ENCODE results near the gene FXR1.

Gene FXR1

DNA sequence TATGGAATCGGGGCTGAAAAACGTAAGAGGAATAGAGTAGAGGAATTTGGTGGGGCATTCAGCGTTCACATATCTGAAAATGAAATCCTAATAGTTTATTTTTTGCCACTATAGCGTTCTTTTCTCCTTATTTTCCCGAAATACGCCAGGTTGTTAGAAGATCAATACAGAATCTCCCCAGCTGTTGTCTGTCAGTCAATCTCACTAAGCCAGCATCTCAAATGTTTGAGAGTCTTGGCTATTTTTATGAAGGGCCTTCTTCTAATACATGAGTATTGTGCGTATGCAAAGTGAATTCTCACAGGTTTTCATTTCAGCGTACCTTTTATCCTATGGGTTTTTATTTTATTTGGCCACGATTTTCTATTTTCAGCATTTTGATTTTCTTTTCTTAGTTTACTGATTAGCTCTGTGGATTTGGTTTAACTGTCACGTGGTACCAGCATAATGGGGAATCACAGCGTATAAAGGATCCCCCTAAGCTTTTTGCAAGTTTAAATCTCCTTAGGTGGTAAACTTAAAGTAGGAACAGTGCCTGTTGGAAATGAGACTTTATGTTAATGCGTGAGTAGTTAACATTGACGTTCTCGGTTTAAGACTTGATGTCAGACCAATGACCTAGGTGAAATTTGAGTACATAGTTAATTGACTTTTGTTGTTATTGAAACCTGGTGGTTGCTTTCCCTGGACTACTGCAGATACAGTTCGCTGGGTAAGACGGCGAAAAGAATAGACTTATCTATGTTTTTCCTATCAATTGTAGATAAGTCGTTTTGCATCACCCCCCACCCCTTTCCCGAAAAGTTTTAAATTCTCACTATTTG lies 1.3 kb downstream of the FXR1 start:
- no peak for DNase-seq (ENCODE audit: low read depth)
- TF ChIP-seq, protein P1, sequence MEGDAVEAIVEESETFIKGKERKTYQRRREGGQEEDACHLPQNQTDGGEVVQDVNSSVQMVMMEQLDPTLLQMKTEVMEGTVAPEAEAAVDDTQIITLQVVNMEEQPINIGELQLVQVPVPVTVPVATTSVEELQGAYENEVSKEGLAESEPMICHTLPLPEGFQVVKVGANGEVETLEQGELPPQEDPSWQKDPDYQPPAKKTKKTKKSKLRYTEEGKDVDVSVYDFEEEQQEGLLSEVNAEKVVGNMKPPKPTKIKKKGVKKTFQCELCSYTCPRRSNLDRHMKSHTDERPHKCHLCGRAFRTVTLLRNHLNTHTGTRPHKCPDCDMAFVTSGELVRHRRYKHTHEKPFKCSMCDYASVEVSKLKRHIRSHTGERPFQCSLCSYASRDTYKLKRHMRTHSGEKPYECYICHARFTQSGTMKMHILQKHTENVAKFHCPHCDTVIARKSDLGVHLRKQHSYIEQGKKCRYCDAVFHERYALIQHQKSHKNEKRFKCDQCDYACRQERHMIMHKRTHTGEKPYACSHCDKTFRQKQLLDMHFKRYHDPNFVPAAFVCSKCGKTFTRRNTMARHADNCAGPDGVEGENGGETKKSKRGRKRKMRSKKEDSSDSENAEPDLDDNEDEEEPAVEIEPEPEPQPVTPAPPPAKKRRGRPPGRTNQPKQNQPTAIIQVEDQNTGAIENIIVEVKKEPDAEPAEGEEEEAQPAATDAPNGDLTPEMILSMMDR (IDR thresholded peaks at IDR 0.05; ENCODE audit: control insufficient read depth, extremely low read depth, insufficient read depth), result no peak
- H3K4me3 ChIP-seq (ENCODE audit: low read depth, low read length), result peak overlapping the region; percentile 88

DNA sequence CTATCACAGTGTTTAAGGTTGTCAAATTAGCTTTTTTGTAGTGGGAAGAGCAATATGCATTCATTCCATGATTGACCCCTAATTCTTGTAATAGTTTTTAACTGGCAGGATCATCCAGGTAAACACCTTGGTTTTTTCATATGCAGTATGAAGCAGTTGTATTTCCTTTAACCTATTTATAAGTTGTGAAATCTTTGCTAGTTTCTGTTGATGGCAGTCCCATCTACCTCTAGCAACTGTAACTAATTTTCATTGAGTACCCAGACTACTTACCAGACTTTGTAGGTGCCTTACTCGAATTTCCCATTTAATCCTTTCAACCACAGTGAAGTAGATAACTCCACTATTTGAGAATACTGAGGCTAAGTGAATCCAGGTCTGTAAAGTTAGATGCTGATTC lies 6.1 kb downstream of the FXR1 start:
- DNase-seq (ENCODE audit: low read depth), result no peak
- TF ChIP-seq, protein P1 (IDR thresholded peaks at IDR 0.05; ENCODE audit: control insufficient read depth, extremely low read depth, insufficient read depth), result no peak
- H3K4me3 ChIP-seq (ENCODE audit: low read depth, low read length), result no peak overlapping the region

DNA sequence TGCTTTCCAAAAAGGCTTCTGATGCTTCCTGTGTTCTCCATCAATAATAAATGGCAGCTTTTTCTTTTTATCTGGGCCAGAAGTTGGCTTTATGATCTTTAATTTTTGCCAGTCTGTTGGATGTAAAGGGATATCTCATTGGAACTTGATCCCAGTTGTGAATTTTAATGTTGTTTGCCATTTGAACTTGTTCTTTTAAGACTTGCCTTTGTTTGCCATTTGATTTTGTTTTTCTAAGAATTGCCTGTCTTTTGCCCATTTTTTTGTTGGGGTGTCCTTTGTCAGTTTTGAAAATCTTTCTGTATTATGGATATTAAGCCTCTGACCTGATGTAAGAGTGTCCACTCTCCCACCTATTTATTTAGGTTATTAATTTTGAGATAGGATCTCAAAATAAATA lies 9.8 kb downstream of the FXR1 start:
- no peak overlapping the region for H3K4me3 ChIP-seq (ENCODE audit: low read depth, low read length)
- DNase-seq (ENCODE audit: low read depth), result no peak
- TF ChIP-seq, protein P1 (IDR thresholded peaks at IDR 0.05; ENCODE audit: control insufficient read depth, extremely low read depth, insufficient read depth), result no peak

DNA sequence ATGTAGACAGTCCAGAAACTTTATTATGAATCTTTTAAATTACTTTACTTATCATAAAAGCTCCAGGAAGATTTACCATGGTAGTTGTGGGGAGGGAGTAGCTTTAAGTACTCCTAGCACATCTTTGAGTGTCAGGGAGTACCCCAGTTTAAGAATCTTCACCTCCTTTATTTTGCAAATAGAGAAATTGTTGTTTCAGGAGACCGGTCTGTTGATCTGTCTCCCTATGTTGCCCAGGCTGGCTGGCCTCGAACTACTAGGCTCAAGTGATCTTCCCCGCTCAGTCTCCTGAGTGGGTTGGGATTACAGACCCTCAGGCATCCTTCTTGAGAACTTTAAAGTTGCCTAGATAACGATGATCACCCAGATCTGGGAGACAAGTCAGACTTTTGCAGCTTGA lies 11.1 kb downstream of the FXR1 start:
- H3K4me3 ChIP-seq (ENCODE audit: low read depth, low read length), result no peak overlapping the region
- DNase-seq (ENCODE audit: low read depth), result no peak
- TF ChIP-seq, protein P1 (IDR thresholded peaks at IDR 0.05; ENCODE audit: control insufficient read depth, extremely low read depth, insufficient read depth), result no peak

DNA sequence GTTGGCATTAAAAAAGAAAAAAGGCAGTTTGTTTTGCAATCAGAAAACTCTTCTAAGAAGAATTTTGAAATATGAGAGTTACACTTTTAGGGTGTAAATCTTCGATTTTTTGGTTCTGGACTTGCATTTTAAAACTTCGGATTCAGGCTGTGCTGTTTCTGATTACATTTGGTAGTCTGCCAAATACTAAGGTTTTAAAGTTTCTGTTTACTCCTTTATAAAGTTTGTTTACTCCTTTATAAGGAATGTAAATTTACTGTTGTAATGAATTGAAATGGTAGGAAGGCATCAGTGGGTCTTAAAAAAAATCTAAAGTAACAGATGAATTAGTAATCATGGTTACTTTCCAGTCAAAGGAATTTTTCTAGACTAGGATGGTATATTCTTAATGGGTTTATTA lies 14.1 kb downstream of the FXR1 start:
- no peak for DNase-seq (ENCODE audit: low read depth)
- TF ChIP-seq, protein P1 (IDR thresholded peaks at IDR 0.05; ENCODE audit: control insufficient read depth, extremely low read depth, insufficient read depth), result no peak
- H3K4me3 ChIP-seq (ENCODE audit: low read depth, low read length), result no peak overlapping the region

DNA sequence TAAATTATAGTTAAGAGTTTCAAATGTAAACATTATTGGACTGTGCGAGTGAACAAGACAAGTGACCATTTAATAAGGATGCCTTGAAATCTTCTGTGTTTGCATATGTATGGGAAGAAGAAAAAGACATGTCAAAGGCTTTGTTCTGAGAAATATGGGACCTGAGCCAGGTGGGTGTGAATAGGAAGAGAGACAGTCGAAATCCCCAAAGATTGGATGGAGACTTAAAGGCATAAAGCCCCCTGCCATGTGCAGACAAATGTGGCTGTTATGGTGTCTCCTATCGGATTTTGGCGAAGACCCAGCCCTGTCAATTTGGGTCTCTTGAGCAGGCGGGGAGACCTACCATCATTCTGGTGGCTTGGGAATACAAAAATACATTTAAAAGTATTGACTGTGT lies 16.9 kb downstream of the FXR1 start:
- TF ChIP-seq, protein P1 (IDR thresholded peaks at IDR 0.05; ENCODE audit: control insufficient read depth, extremely low read depth, insufficient read depth), result no peak
- no peak for DNase-seq (ENCODE audit: low read depth)
- H3K4me3 ChIP-seq (ENCODE audit: low read depth, low read length), result no peak overlapping the region

DNA sequence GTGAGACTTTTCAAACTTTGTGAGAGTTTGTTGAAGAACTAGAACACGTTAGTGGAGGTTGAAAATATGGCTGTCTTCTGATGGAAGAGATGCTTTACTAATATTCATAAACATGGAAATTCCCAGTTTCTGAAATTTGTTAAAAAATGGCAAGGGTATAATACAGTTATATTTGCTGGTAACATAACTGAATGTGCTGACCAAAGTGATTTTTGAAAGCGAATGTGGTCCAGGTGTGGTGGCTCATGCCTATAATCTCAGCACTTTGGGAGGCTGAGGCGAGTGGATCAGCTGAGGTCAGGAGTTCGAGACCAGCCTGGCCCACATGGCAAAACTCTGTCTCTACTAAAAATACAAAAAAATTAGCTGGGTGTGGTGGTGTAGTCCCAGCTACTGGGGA lies 18.1 kb downstream of the FXR1 start:
- TF ChIP-seq, protein P1 (IDR thresholded peaks at IDR 0.05; ENCODE audit: control insufficient read depth, extremely low read depth, insufficient read depth), result no peak

More for the DNA sequence above, 18.1 kb downstream of the FXR1 start:
- no peak overlapping the region for H3K4me3 ChIP-seq (ENCODE audit: low read depth, low read length)
- no peak for DNase-seq (ENCODE audit: low read depth)
